C4-2B (cell line): Measurements from ENCODE around the gene DNAH17.

Experiments used
- ZFX ChIP-seq: fragments of 450-650 bp; IDR thresholded peaks from 2 replicates; pipeline ENCODE4 v1.6.1; 2017
- TF ChIP-seq, protein P1 (sequence below): fragments of 450-650 bp; conservative IDR thresholded peaks from 2 replicates; pipeline ENCODE4 v1.5.1; 2017; ENCODE audit warnings: mild to moderate bottlenecking

DNA sequence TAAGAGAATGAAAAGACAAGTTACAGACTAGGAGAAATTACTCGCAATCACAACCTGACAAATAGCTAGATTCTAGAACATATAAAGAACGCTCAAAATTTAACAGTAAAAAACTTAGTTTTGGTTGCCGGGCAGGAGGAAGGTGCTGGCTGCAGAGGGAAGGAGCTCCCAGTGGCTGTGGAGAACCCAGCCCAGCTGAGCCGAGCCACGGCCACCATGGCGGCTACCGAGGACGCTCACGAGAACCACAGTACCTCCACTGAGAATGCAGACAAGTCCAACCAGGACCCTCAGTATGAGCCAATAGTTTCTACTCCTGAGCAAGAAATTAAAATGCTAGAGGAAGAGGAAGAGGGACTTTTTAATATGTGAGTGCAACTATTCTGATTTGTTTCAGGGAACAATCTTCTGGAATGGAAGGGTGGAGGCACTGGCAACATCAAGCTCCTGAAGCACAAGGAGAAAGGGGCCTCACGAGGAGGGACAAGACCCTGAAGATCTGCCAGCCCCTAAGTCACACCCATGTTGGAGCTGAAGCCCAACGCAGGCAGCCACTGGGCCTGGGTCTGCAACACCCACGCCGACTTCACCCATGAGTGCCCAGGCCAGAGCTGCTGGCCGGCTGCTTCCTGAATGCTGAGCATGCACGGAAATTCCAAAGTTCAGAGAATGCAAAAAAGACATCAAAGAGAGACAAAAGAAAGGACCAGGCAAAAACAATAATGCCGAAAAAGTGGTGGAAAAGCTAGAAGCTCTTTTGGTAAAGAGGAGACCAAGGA, 55.0 kb downstream of the DNAH17 start:
- TF ChIP-seq, protein P1, sequence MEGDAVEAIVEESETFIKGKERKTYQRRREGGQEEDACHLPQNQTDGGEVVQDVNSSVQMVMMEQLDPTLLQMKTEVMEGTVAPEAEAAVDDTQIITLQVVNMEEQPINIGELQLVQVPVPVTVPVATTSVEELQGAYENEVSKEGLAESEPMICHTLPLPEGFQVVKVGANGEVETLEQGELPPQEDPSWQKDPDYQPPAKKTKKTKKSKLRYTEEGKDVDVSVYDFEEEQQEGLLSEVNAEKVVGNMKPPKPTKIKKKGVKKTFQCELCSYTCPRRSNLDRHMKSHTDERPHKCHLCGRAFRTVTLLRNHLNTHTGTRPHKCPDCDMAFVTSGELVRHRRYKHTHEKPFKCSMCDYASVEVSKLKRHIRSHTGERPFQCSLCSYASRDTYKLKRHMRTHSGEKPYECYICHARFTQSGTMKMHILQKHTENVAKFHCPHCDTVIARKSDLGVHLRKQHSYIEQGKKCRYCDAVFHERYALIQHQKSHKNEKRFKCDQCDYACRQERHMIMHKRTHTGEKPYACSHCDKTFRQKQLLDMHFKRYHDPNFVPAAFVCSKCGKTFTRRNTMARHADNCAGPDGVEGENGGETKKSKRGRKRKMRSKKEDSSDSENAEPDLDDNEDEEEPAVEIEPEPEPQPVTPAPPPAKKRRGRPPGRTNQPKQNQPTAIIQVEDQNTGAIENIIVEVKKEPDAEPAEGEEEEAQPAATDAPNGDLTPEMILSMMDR: no peak
- no peak for TF ChIP-seq ZFX
